Renal cortex interstitium (tissue), 15 donors: ENCODE data around the gene SERPINE3. TPM values are rescaled to one million over a fixed set of nuclear protein-coding genes. Genes with fewer than 3 reads are reported as not detected.

Experiments used
- DNase-seq, 11 donors: peaks; one replicate each; pipeline ENCODE4 v3.0.0-alpha.2; 2013; ENCODE audit warnings: low read depth in 9 of 11, low spot score in 4 of 11; ENCODE audit errors: extremely low read depth in 1 of 11
- long read RNA-seq, 16 experiments: transcript quantifications; one replicate each; lab custom pipeline, GENCODE V29; 2026
- polyA plus RNA-seq, 3 donors: library from polyadenylated mRNA; unstranded; fragments of 120-200 nt; gene quantifications; one replicate each; pipeline ENCODE4 v1.2.1, GENCODE V29; 2013; ENCODE audit not compliant: insufficient read length in 3 of 3

SERPINE3 gene
- 1 to 10 TPM in 1 of 3 donors, under 1 TPM in 2; 0.26 to 1.4 (median 0.65) TPM for polyA plus RNA-seq
- long read RNA-seq, donor 1, result 0 reads
- long read RNA-seq, donor 2, result 0 reads
- long read RNA-seq, donor 3, result 0 reads
- long read RNA-seq, donor 4, result 0 reads
- long read RNA-seq, donor 5, result 0 reads
- long read RNA-seq, donor 6, result 0 reads
- long read RNA-seq, donor 7, result 0 reads
- long read RNA-seq, donor 8, result 0 reads
- long read RNA-seq, donor 9, result 0 reads
- long read RNA-seq, donor 10, result 0 reads
- long read RNA-seq, donor 11, result 0 reads
- long read RNA-seq, donor 12, result 0 reads
- long read RNA-seq, donor 13, result 0 reads
- long read RNA-seq, donor 14, result 0 reads
- long read RNA-seq, donor 15, result 0 reads
- long read RNA-seq, donor 16, result 0 reads

GRCh38 chr13:51339354-51339753 lies at the start of gene SERPINE3:
TSS of gene SERPINE3 (plus strand) at chr13:51339691. CDS start at chr13:51341092, 1,401 bp downstream.
- no peak for DNase-seq

GRCh38 chr13:51291341-51291740 lies 48.1 kb upstream of the SERPINE3 start:
- no peak for DNase-seq

GRCh38 chr13:51292000-51292565 lies 47.4 kb upstream of the SERPINE3 start:
- no peak for DNase-seq

GRCh38 chr13:51297556-51297955 lies 41.9 kb upstream of the SERPINE3 start:
- no peak for DNase-seq

GRCh38 chr13:51298812-51299211 lies 40.7 kb upstream of the SERPINE3 start:
- no peak for DNase-seq

- DNase-seq, result no peak
Observed at GRCh38 chr13:51303063-51303552, 36.4 kb upstream of the SERPINE3 start.

GRCh38 chr13:51303882-51304281 lies 35.6 kb upstream of the SERPINE3 start:
- no peak for DNase-seq

GRCh38 chr13:51305271-51305967 lies 34.1 kb upstream of the SERPINE3 start:
- no peak for DNase-seq

- no peak for DNase-seq
Observed at GRCh38 chr13:51308781-51309180, 30.7 kb upstream of the SERPINE3 start.

- DNase-seq, result no peak
Observed at GRCh38 chr13:51311231-51311630, 28.3 kb upstream of the SERPINE3 start.

GRCh38 chr13:51311957-51312520 lies 27.5 kb upstream of the SERPINE3 start:
- DNase-seq, result no peak

GRCh38 chr13:51313619-51314018 lies 25.9 kb upstream of the SERPINE3 start:
- DNase-seq, result no peak

- DNase-seq, result no peak
Observed at GRCh38 chr13:51317262-51317661, 22.2 kb upstream of the SERPINE3 start.

GRCh38 chr13:51318015-51318414 lies 21.5 kb upstream of the SERPINE3 start:
- no peak for DNase-seq

GRCh38 chr13:51318876-51319275 lies 20.6 kb upstream of the SERPINE3 start:
- DNase-seq, result no peak

- DNase-seq, result no peak
Observed at GRCh38 chr13:51321836-51322235, 17.7 kb upstream of the SERPINE3 start.

GRCh38 chr13:51322826-51323225 lies 16.7 kb upstream of the SERPINE3 start:
- no peak for DNase-seq

- DNase-seq, result no peak
Observed at GRCh38 chr13:51323824-51324511, 15.5 kb upstream of the SERPINE3 start.

- no peak for DNase-seq
Observed at GRCh38 chr13:51324714-51325420, 14.6 kb upstream of the SERPINE3 start.
